Liver (tissue), 3 donors: Measurements from ENCODE around the gene CARMIL1.

Experiments
- EGR1 ChIP-seq, 2 donors: IDR thresholded peaks; 2 replicates each; pipeline ENCODE4 v1.6.1; 2016 to 2018; ENCODE audit warnings: antibody characterized with exemption in 2 of 2, low read depth in 2 of 2
- FOXA1 ChIP-seq: IDR thresholded peaks from 2 replicates; pipeline ENCODE4 v1.6.1; 2016; ENCODE audit warnings: antibody characterized with exemption
- JUND ChIP-seq, 2 donors: IDR thresholded peaks; 2 replicates each; pipeline ENCODE4 v1.6.1; 2016; ENCODE audit warnings: antibody characterized with exemption in 2 of 2
- TF ChIP-seq, protein P1 (sequence below): fragments of 150-350 bp; IDR thresholded peaks from 2 replicates; pipeline ENCODE4 v1.5.1; 2017; ENCODE audit warnings: improper control_type of control experiment, low read depth, low read length; ENCODE audit not compliant: missing input control
- donor health status: healthy.
- donor health status: healthy.

DNA sequence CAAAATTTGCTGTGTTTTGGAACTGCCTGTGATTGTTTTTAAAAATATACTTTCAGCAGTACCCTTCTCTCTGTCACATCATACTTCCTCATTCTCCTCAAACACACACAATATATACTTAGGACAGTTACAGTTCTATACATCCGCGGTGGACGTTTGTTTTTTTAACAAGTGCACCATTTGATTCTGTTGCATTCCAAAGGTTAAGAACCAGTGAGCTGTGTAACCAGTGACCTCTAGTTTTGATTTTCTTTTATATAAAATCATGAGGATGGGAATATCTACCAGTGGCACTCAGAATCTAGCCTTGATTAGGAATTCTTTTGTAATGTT is 152.8 kb downstream of the CARMIL1 start:
- TF ChIP-seq EGR1 (IDR thresholded peaks at IDR 0.05; ENCODE audit: low read depth in 2 of 2) = no peak
- TF ChIP-seq, protein P1, sequence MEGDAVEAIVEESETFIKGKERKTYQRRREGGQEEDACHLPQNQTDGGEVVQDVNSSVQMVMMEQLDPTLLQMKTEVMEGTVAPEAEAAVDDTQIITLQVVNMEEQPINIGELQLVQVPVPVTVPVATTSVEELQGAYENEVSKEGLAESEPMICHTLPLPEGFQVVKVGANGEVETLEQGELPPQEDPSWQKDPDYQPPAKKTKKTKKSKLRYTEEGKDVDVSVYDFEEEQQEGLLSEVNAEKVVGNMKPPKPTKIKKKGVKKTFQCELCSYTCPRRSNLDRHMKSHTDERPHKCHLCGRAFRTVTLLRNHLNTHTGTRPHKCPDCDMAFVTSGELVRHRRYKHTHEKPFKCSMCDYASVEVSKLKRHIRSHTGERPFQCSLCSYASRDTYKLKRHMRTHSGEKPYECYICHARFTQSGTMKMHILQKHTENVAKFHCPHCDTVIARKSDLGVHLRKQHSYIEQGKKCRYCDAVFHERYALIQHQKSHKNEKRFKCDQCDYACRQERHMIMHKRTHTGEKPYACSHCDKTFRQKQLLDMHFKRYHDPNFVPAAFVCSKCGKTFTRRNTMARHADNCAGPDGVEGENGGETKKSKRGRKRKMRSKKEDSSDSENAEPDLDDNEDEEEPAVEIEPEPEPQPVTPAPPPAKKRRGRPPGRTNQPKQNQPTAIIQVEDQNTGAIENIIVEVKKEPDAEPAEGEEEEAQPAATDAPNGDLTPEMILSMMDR = no peak
- TF ChIP-seq FOXA1 = no peak
- no peak for TF ChIP-seq JUND (IDR thresholded peaks at IDR 0.05)
